PC-3 (cell line): Measurements from ENCODE around the gene RAP1GAP2. TPM values are rescaled to one million over a fixed set of nuclear protein-coding genes. Genes with fewer than 3 reads are reported as not detected.
"Not testable (repeated sequence)": the region's sequence is repeated elsewhere in the genome, so short reads cannot be mapped to it uniquely, and the experiment has no call there.

Source experiments
- ATAC-seq: fragments of 200-7000 bp; cut with Tn5 transposase; 2 replicates; pipeline ENCODE4 v1.9.1; 2020; ENCODE audit warnings: mild to moderate bottlenecking, moderate library complexity
- BruUV-seq: library from RNA; stranded (reverse); fragments of 400-500 nt; replicated peaks from 2 replicates; lab custom pipeline; 2021; lab: Mats Ljungman, UMichigan
- CTCF ChIA-PET: fragments of 300-600 bp; sonication (Branson Sonifier 250); formaldehyde crosslinking; loops from one replicate; lab custom pipeline; 2022; ENCODE audit warnings: antibody characterized with exemption; lab: Charles Lee
- POLR2A ChIA-PET: fragments of 300-600 bp; sonication (Branson Sonifier 250); formaldehyde crosslinking; loops from one replicate; lab custom pipeline; 2022; ENCODE audit warnings: antibody characterized with exemption; ENCODE audit not compliant: unreplicated experiment; lab: Charles Lee
- DNase-seq: peaks from one replicate; pipeline ENCODE4 v3.0.0-alpha.2; 2015
- H2AFZ ChIP-seq: fragments of 300-600 bp; sonication (generic); 2 replicates; pipeline ENCODE4 v1.6.0; 2016; ENCODE audit warnings: antibody characterized with exemption, low read length
- H3F3A ChIP-seq: fragments of 300-600 bp; sonication (generic); one replicate; pipeline ENCODE4 v1.6.0; 2017; ENCODE audit warnings: antibody characterized with exemption, low read length, control low read depth, mild to moderate bottlenecking; ENCODE audit not compliant: unreplicated experiment
- H3K27ac ChIP-seq: fragments of 300-600 bp; sonication (generic); 2 replicates; pipeline ENCODE4 v1.5.1; 2016; ENCODE audit warnings: mild to moderate bottlenecking, low read length
- H3K27me3 ChIP-seq: fragments of 300-600 bp; sonication (generic); 2 replicates; pipeline ENCODE4 v1.6.1; 2016; ENCODE audit warnings: low read length, mixed read lengths
- H3K36me3 ChIP-seq: fragments of 300-600 bp; sonication (generic); 2 replicates; pipeline ENCODE4 v1.6.1; 2016; ENCODE audit warnings: low read depth, mixed run types, low read length, mixed read lengths
- H3K4me1 ChIP-seq: fragments of 300-600 bp; sonication (generic); 2 replicates; pipeline ENCODE4 v1.5.1; 2016; ENCODE audit warnings: low read length; ENCODE audit not compliant: insufficient read depth
- H3K4me2 ChIP-seq: fragments of 300-600 bp; sonication (generic); 2 replicates; pipeline ENCODE4 v1.6.0; 2016; ENCODE audit warnings: low read length
- H3K4me3 ChIP-seq: fragments of 300-600 bp; sonication (generic); 2 replicates; pipeline ENCODE4 v1.5.1; 2016; ENCODE audit warnings: mild to moderate bottlenecking, low read length, mixed read lengths
- H3K79me2 ChIP-seq: fragments of 300-600 bp; sonication (generic); 2 replicates; pipeline ENCODE4 v1.6.1; 2017; ENCODE audit warnings: low read length, mixed read lengths
- H3K9ac ChIP-seq: fragments of 300-600 bp; sonication (generic); 2 replicates; pipeline ENCODE4 v1.6.0; 2016; ENCODE audit warnings: mild to moderate bottlenecking, low read length
- H3K9me2 ChIP-seq: fragments of 300-600 bp; sonication (generic); replicated peaks from 2 replicates; pipeline ENCODE4 v1.6.1; 2016; ENCODE audit warnings: mixed run types, low read length, mixed read lengths
- H3K9me3 ChIP-seq: fragments of 300-600 bp; sonication (generic); 2 replicates; pipeline ENCODE4 v1.6.1; 2016; ENCODE audit warnings: low read length, mixed read lengths
- H4K20me1 ChIP-seq: fragments of 300-600 bp; sonication (generic); 2 replicates; pipeline ENCODE4 v1.6.1; 2016; ENCODE audit warnings: low read length, mixed read lengths
- intact Hi-C: fragments of 100-400 bp; cut with micrococcal nuclease; formaldehyde crosslinking; loops from 2 replicates; pipeline ENCODE4 v1.9.0; 2023
- microRNA-seq: library from miRNA; unstranded; fragments of <30 nt; microRNA quantifications from one replicate; pipeline ENCODE4 v1.1.0, GENCODE V29; 2020; ENCODE audit not compliant: unreplicated experiment
- total RNA-seq: library from RNA; depleted of rRNA; stranded (reverse); fragments of >200 nt; gene quantifications from 2 replicates; pipeline ENCODE4 v1.2.3, GENCODE V29; 2014; rRNA removed

Gene RAP1GAP2
- total RNA-seq, 1 experiment from 2014 or later, result 14.5 TPM

- H3K79me2 ChIP-seq, H3K9ac ChIP-seq, H3F3A ChIP-seq, H3K36me3 ChIP-seq, H3K4me2 ChIP-seq, H3K9me2 ChIP-seq, H4K20me1 ChIP-seq, ATAC-seq, BruUV-seq, CTCF ChIA-PET, intact Hi-C loops, H2AFZ ChIP-seq, H3K4me1 ChIP-seq, POLR2A ChIA-PET, H3K27me3 ChIP-seq, H3K9me3 ChIP-seq, DNase-seq, H3K4me3 ChIP-seq, H3K27ac ChIP-seq: not testable (repeated sequence)
Measured at GRCh38 chr17:3063507-3063906, 267.3 kb downstream of the RAP1GAP2 start, which contains the start of gene OR1D5. Gene OR1D5 (minus strand): TSS chr17:3063607. CDS start chr17:3063607, 0 bp downstream.

GRCh38 chr17:3065192-3065591 is 269.0 kb downstream of the RAP1GAP2 start:
- H4K20me1 ChIP-seq, H3K27ac ChIP-seq, H3F3A ChIP-seq, H3K4me1 ChIP-seq, H3K4me2 ChIP-seq, H2AFZ ChIP-seq, ATAC-seq, H3K9me3 ChIP-seq, H3K27me3 ChIP-seq, POLR2A ChIA-PET, H3K36me3 ChIP-seq, BruUV-seq, H3K9me2 ChIP-seq, H3K79me2 ChIP-seq, H3K9ac ChIP-seq, DNase-seq, H3K4me3 ChIP-seq, intact Hi-C loops, CTCF ChIA-PET: not testable (repeated sequence)

DNA sequence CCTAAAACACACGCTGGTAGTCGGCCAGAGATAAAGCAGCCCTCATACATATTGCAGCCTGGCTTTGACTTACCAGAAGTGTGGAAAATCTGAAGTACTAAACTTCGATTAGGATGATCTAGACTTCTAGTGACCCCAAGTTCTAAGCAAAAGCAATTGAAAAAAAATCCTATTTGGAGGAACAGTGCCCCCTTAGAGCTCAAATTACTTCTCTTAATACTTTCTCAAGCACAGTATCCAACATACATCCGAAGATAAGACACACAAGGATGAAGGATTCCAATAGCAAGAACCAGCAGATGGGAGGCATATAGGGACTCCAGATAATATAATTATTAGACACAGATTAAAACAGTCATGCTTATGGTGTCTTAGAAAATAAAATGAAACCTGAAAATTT is 277.6 kb downstream of the RAP1GAP2 start:
- H4K20me1 ChIP-seq, H3K4me1 ChIP-seq, H3K9ac ChIP-seq, BruUV-seq, H3F3A ChIP-seq, H2AFZ ChIP-seq, ATAC-seq, intact Hi-C loops, CTCF ChIA-PET, DNase-seq, H3K4me2 ChIP-seq, H3K27me3 ChIP-seq, H3K27ac ChIP-seq, H3K9me2 ChIP-seq, H3K79me2 ChIP-seq, H3K9me3 ChIP-seq, POLR2A ChIA-PET, H3K4me3 ChIP-seq, H3K36me3 ChIP-seq: not testable (repeated sequence)

Small RNA genes lying within 50 kb of the gene (microRNA-seq; reads per million reads assigned to microRNA genes)
- not detected for gene MIR1253

Other genes with a start within 250 kb of the RAP1GAP2 start
- 45.0 and 49.1 TPM in 2 replicates for gene PAFAH1B1, start 202.8 kb upstream of the RAP1GAP2 start, total RNA-seq
- 108 and 148 TPM in 2 replicates for gene CLUH, start 84.7 kb upstream of the RAP1GAP2 start, total RNA-seq
- gene CCDC92B, start 46.8 kb upstream of the RAP1GAP2 start, total RNA-seq, result not detected in 2 replicates